ENCODE data around the gene GPR160.

DNA sequence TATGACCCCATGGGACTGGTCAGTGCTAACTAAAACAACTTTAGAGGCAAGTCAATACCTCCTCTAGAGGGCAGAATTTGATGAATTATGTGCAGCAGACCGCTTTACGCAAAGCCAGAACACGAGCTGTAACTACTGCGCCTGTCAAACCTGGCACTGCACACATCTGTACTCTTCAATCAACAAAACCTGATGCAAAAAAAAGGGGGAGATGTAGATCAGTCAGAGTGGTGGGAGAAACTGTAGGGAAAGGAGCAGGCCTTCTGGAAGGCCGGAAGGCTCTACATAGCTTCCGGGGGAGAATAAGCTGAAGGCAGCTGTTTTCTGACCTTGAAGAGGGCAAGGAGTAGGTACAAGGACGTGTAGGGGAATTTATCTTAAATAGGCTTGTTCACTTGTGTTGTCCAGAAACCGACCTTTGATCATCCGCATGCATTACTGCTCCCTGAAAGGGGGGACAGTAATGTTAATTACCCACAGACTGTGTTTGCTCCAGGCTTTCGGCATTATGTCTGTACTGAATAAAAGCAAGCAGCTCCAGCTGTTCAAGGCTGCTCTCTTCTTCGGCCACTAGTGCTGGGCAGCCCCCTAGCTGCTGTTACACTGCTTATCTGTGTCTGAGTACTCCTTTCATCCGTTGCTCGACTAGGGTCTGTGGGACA, 41.0 kb downstream of the GPR160 start:
- TF ChIP-seq, protein P1, sequence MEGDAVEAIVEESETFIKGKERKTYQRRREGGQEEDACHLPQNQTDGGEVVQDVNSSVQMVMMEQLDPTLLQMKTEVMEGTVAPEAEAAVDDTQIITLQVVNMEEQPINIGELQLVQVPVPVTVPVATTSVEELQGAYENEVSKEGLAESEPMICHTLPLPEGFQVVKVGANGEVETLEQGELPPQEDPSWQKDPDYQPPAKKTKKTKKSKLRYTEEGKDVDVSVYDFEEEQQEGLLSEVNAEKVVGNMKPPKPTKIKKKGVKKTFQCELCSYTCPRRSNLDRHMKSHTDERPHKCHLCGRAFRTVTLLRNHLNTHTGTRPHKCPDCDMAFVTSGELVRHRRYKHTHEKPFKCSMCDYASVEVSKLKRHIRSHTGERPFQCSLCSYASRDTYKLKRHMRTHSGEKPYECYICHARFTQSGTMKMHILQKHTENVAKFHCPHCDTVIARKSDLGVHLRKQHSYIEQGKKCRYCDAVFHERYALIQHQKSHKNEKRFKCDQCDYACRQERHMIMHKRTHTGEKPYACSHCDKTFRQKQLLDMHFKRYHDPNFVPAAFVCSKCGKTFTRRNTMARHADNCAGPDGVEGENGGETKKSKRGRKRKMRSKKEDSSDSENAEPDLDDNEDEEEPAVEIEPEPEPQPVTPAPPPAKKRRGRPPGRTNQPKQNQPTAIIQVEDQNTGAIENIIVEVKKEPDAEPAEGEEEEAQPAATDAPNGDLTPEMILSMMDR (IDR thresholded peaks at IDR 0.05): no peak
- TF ChIP-seq EP300 (IDR thresholded peaks at IDR 0.05): no peak

All from tibial nerve (tissue), 4 donors.